Vagina (tissue), 2 donors: ENCODE measurements around the gene KIAA1755. TPM values are rescaled to one million over a fixed set of nuclear protein-coding genes. Genes with fewer than 3 reads are reported as not detected.
"Not testable (repeated sequence)": the region's sequence is repeated elsewhere in the genome, so short reads cannot be mapped to it uniquely, and the experiment has no call there.

Experiments used
- DNase-seq, 2 donors: peaks; one replicate each; pipeline ENCODE4 v3.0.0-alpha.2; 2017; ENCODE audit errors: extremely low spot score in 2 of 2
- H3K27ac ChIP-seq: fragments of 200-600 bp; sonication (generic); one replicate; pipeline ENCODE4 v1.5.1; 2019
- H3K27me3 ChIP-seq: fragments of 200-600 bp; sonication (generic); one replicate; pipeline ENCODE4 v1.5.1; 2019
- H3K36me3 ChIP-seq, 2 donors: fragments of 200-600 bp; sonication (generic); one replicate each; pipeline ENCODE4 v1.5.1; 2017 to 2019
- H3K4me1 ChIP-seq: fragments of 200-600 bp; sonication (generic); one replicate; pipeline ENCODE4 v1.5.1; 2019
- H3K4me3 ChIP-seq, 2 donors: fragments of 200-600 bp; sonication (generic); 1 replicate in 1 of 2; 2 replicates in 1 of 2; pipeline ENCODE4 v1.5.1; 2016 to 2019
- H3K9me3 ChIP-seq: fragments of 200-600 bp; sonication (generic); one replicate; pipeline ENCODE4 v1.5.1; 2019
- CTCF ChIP-seq, 3 experiments: fragments of 450-650 bp in 2 of 3; fragments of 200-600 bp in 1 of 3; sonication (generic) in 1 of 3; IDR thresholded peaks; one replicate each; pipeline ENCODE4 v1.5.1; 2017 to 2019; ENCODE audit warnings: antibody characterized with exemption in 3 of 3, mild to moderate bottlenecking in 2 of 3, moderate library complexity in 2 of 3
- POLR2A ChIP-seq, 2 donors: fragments of 450-650 bp; IDR thresholded peaks; one replicate each; pipeline ENCODE4 v1.6.1; 2017; ENCODE audit warnings: antibody characterized with exemption in 2 of 2, mild to moderate bottlenecking in 2 of 2, moderate library complexity in 2 of 2
- POLR2AphosphoS5 ChIP-seq, 2 donors: sonication (generic); formaldehyde crosslinking; IDR thresholded peaks; one replicate each; pipeline ENCODE4 v1.9.0; 2017; ENCODE audit warnings: antibody characterized with exemption in 2 of 2, mild to moderate bottlenecking in 2 of 2, low read depth in 1 of 2; ENCODE audit not compliant: insufficient read depth in 1 of 2
- intact Hi-C: fragments of 100-400 bp; cut with DNase I; formaldehyde crosslinking; loops from one replicate; pipeline ENCODE4 v1.15.1; 2023
- total RNA-seq: library from RNA; depleted of rRNA; stranded (reverse); fragments of >200 nt; gene quantifications from one replicate; pipeline ENCODE4 v1.2.3, GENCODE V29; 2016

Gene KIAA1755
- total RNA-seq, 1 donor from 2014 or later, result 2.7 TPM

GRCh38 chr20:38249536-38250310 lies 10.8 kb downstream of the KIAA1755 start:
- H3K9me3 ChIP-seq, result no peaks in the 10 kb centered on the region
- H3K27ac ChIP-seq, result no peak overlapping the region
- intact Hi-C loops, result loop anchor here (10.0 kb wide), 1 partner anchor 45 kb away; no protein-coding TSS in a partner anchor
- no peak for DNase-seq
- no peaks in the 10 kb centered on the region for H3K36me3 ChIP-seq
- H3K4me1 ChIP-seq, result peaks cover 35% of the 10 kb centered on the region
- H3K4me3 ChIP-seq, result no peak overlapping the region
- no peaks in the 10 kb centered on the region for H3K27me3 ChIP-seq
- TF ChIP-seq CTCF (IDR thresholded peaks at IDR 0.05) (no peak), POLR2AphosphoS5 (IDR thresholded peaks at IDR 0.05; ENCODE audit: insufficient read depth in 1 of 2, low read depth in 1 of 2) (no peak), POLR2A (IDR thresholded peaks at IDR 0.05) (no peak)

DNA sequence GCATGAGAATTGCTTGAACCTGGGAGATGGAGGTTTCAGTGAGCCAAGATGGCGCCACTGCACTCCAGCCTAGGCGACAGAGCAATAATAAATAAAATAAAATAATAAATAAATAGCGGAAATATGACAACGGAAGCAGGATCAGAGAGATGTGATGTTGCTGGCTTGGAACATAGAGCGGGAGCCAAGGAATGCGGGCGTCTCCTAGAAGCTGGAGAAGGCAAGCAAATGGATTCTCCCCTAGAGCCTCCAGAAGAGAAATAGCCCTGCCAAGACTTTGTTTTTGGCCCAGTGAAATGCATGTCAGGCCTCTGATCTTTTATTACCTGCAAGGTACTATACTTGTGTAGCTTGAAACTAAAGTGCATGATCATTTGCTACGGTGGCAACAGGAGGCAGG lies 12.4 kb downstream of the KIAA1755 start:
- Histone ChIP-seq H3K9me3 (no peaks in the 10 kb centered on the region), H3K4me3 (no peak overlapping the region), H3K27ac (no peak overlapping the region), H3K4me1 (peaks cover 31% of the 10 kb centered on the region), H3K27me3 (no peaks in the 10 kb centered on the region), H3K36me3 (no peaks in the 10 kb centered on the region)
- intact Hi-C loops, result loop anchor here (10.0 kb wide), 1 partner anchor 47 kb away; no protein-coding TSS in a partner anchor
- no peak for DNase-seq
- no peak for TF ChIP-seq POLR2AphosphoS5 (IDR thresholded peaks at IDR 0.05; ENCODE audit: insufficient read depth in 1 of 2, low read depth in 1 of 2)
- TF ChIP-seq CTCF (IDR thresholded peaks at IDR 0.05), result no peak
- TF ChIP-seq POLR2A (IDR thresholded peaks at IDR 0.05), result no peak

- not testable (repeated sequence) for H3K4me3 ChIP-seq, DNase-seq, H3K27ac ChIP-seq, H3K9me3 ChIP-seq, H3K27me3 ChIP-seq, H3K36me3 ChIP-seq
- intact Hi-C loops, result loop anchor here (10.0 kb wide), 1 partner anchor 47 kb away; no protein-coding TSS in a partner anchor
- peaks cover 27% of the 10 kb centered on the region for H3K4me1 ChIP-seq
These were observed 12.8 kb downstream of the KIAA1755 start for GRCh38 chr20:38247725-38248124.

GRCh38 chr20:38247166-38247509 lies 13.4 kb downstream of the KIAA1755 start:
- Histone ChIP-seq H3K4me1 (peaks cover 21% of the 10 kb centered on the region), H3K27me3 (no peaks in the 10 kb centered on the region), H3K9me3 (peaks cover 10% of the 10 kb centered on the region), H3K27ac (no peak overlapping the region), H3K4me3 (no peak overlapping the region), H3K36me3 (peaks cover 0 to 4% of the 10 kb centered on the region in 2 donors)
- intact Hi-C loops, result loop anchor here (10.0 kb wide), 1 partner anchor 48 kb away; no protein-coding TSS in a partner anchor
- TF ChIP-seq CTCF (IDR thresholded peaks at IDR 0.05) (no peak), POLR2AphosphoS5 (IDR thresholded peaks at IDR 0.05; ENCODE audit: insufficient read depth in 1 of 2, low read depth in 1 of 2) (no peak), POLR2A (IDR thresholded peaks at IDR 0.05) (no peak)
- DNase-seq, result no peak

DNA sequence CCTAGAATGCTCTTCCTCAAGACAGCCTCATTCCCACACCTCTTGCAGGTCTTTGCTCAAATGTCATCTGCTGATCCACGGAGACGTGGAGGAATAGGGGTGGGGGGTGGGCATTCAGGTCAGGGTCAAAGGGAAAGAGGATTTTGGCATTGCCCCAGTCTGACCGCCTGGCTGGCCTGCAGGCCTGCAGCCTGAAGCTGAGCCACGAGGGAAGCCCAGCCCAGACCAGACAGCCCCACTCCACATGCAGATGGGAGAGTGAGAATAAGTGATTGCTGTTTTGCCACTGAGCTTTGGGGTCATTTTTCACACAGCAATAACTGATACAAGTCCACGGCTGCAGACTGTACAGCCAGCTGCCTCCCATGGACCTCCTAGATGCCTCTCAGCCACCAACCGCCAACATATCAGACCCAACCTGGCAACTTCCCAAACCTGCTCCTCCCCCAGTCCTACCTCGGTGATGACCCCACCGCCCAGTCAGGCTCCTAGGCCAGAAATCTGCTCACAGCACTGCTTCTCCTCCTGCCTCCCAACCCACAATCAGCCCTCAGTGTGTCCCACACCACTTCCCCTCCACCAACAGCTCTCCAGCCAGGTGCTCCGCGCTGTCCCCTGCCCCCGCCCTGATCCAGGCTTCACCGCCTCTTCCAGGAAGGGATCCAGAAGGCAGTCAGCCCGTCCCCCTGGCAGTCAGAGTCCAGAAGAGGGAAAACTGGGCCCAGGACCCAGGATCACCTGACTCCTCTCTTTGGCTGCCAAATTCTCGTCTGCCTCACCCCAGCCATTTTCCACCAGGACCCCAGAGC lies 14.0 kb downstream of the KIAA1755 start:
- no peaks in the 10 kb centered on the region for H3K27me3 ChIP-seq
- H3K4me1 ChIP-seq, result peaks cover 17% of the 10 kb centered on the region
- peaks cover 0 to 4% of the 10 kb centered on the region in 2 donors for H3K36me3 ChIP-seq
- H3K4me3 ChIP-seq, result no peak overlapping the region
- intact Hi-C loops, result loop anchor here (10.0 kb wide), 1 partner anchor 48 kb away; no protein-coding TSS in a partner anchor
- no peak for DNase-seq
- H3K27ac ChIP-seq, result no peak overlapping the region
- TF ChIP-seq CTCF (IDR thresholded peaks at IDR 0.05), result no peak
- TF ChIP-seq POLR2A (IDR thresholded peaks at IDR 0.05), result no peak
- no peak for TF ChIP-seq POLR2AphosphoS5 (IDR thresholded peaks at IDR 0.05; ENCODE audit: insufficient read depth in 1 of 2, low read depth in 1 of 2)
- peaks cover 12% of the 10 kb centered on the region for H3K9me3 ChIP-seq
